ENCODE data around the gene MBD3L4.

DNA sequence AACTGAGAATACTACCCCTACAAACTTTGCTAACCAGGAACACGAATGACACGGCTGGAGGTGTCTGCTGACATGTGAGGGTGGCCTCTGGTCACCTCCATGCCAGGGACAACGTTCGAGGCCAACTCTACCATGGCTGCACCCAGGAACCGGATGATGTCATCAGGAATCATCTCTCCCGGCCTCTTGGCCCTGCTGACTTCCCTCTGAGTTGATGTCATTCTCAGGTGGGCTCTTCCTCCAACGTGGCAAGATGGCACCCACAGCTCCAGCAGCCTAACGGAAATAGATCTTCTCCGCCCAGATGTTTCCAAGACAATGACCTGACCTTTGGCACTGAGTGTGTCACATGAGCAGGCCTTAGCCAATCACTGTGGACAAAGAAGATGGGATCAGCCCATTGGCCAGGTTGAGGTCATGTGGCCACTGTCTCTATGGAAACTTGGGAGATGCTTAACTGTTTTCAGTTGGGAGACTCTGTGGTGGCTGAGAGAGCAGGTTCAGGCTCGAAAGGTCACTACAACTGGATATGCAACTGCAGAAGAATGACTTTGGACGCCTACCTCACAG, 33.8 kb downstream of the MBD3L4 start:
- TF ChIP-seq CTCF (conservative IDR thresholded peaks at IDR 0.05; ENCODE audit: low read length) = no peak
- TF ChIP-seq EZH2phosphoT487 (IDR thresholded peaks at IDR 0.05; ENCODE audit: borderline replicate concordance, low read depth, low read length) = no peak

Measured in OCI-LY7 (cell line).